B cell (primary cell): Measurements from ENCODE around the gene BLOC1S3.

Experiments used
- CTCF ChIP-seq: fragments of 200-600 bp; IDR thresholded peaks from one replicate; pipeline ENCODE4 v1.8.0; 2022; ENCODE audit warnings: antibody characterized with exemption, mild to moderate bottlenecking
- EZH2 ChIP-seq: IDR thresholded peaks from 2 replicates; pipeline ENCODE4 v1.6.1; 2012; ENCODE audit warnings: borderline replicate concordance, low read depth, mild to moderate bottlenecking, moderate library complexity, low read length; ENCODE audit not compliant: insufficient read depth, poor library complexity, severe bottlenecking

GRCh38 chr19:45163751-45164460, 14.7 kb upstream of the BLOC1S3 start:
- TF ChIP-seq CTCF = no peak
- no peak for TF ChIP-seq EZH2
